Amniotic stem cell (primary cell): Measurements from ENCODE around the gene CCND2.
"Not testable (repeated sequence)": the region's sequence is repeated elsewhere in the genome, so short reads cannot be mapped to it uniquely, and the experiment has no call there.

Experiments
- DNase-seq: peaks from one replicate; lab custom pipeline; 2025; lab: John Stamatoyannopoulos, UW

Gene CCND2

DNA sequence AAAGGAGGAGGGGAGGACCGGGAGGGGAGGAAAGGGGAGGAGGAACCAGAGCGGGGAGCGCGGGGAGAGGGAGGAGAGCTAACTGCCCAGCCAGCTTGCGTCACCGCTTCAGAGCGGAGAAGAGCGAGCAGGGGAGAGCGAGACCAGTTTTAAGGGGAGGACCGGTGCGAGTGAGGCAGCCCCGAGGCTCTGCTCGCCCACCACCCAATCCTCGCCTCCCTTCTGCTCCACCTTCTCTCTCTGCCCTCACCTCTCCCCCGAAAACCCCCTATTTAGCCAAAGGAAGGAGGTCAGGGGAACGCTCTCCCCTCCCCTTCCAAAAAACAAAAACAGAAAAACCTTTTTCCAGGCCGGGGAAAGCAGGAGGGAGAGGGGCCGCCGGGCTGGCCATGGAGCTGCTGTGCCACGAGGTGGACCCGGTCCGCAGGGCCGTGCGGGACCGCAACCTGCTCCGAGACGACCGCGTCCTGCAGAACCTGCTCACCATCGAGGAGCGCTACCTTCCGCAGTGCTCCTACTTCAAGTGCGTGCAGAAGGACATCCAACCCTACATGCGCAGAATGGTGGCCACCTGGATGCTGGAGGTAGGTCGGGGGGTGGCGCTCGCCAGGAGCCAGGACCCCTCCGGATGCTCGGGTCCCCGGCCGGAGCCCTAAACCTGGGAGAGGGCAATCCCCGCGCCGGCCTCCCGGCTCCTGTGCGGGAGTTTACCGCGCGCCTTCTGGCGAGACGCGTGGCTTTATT, at the start of gene CCND2:
Gene CCND2, plus strand, starts transcription at position 111 of the 744 bp plus-strand sequence. Its CDS starts 279 bp downstream, at position 390.
- DNase-seq: no peak

DNA sequence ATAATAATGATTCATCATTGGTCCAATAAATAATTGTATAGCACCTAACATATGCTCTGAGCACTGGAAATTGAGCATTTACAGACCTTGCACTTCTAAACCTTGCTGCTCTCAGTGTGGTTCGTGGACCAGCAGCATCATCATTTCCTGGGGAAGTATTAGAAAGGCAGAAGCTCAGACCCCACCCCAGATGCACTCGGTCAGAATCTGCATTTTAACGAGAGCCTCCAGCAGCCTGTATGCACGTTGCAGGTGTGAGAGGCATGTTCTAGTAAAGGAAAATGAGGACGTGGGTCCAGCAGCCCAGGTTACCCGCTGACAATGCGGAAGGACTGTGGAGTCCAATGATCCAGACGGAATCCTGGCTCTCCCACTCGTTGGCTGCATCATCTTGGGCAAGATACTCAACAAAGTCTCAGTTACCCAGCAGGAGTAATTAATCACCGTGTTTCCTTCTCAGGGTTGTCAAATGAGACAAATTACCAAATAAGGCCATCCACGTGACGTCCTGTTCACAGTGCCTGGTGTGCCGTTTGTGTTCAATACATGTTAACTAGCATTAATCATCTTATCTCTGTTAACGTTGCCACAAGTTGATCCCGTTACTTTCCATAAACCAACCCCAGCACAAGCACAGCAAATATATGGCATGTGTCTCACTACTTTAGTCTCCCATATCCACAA, 49.2 kb upstream of the CCND2 start:
- no peak for DNase-seq

DNA sequence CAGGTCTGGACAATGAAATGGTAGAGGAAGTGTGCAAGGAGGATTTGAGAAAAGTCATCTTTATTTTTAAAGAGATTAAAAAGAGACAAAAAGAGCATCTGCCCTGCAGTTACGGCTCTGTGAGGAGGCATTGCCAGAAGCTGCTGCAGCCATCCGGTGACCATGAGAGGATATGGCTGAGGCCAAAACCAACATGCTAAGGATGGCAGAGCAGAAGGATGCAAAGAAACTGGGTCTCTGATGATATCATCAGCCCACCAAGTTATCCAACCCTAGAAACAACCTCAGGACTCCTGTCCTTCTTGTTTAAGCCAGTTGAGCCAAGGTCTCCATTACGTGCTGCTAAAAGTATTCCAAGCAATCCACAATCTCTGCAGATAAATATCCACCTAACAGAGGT, 48.0 kb upstream of the CCND2 start:
- no peak for DNase-seq

DNA sequence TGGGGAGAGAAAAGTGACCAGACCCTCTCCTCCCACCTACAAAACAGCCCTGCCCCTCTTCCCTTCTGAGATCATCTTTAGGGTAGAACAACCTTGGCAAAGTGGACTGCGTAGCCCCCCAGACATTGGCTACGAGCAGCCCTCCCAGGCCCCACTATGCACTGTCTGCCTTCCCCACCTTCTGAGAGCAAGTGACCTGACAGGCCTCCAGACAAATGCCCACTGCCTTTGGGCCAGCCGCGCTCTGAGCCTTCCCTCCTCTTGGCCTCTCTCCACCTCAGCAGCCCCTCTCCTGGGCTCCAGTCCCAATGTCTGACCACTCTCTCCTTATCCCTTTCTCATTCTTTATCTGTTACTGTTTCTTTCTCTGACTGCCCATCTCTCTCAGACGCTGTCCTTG, 46.5 kb upstream of the CCND2 start:
- no peak for DNase-seq

DNA sequence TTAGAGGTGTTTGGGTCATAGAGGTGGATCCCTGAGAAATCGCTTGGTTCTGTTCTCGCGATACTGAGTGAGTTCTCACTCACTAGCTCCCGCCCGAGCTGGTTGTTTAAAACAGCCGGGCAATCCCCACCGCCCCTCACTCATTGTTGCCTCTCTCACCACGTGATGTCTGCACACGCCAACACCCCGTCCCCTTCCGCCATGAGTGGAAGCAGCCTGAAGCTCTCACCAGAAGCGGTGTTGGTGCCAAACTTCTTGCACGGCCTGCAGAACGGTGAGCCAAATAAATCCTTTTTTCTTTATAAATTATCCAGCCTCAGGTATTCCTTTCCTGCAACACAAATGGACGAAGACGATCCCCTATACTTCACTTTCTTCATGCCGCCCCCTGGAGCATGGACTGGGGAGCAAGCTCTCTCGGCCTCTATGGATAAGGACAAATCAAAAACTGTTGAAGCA, 45.4 kb upstream of the CCND2 start:
- DNase-seq: no peak

DNA sequence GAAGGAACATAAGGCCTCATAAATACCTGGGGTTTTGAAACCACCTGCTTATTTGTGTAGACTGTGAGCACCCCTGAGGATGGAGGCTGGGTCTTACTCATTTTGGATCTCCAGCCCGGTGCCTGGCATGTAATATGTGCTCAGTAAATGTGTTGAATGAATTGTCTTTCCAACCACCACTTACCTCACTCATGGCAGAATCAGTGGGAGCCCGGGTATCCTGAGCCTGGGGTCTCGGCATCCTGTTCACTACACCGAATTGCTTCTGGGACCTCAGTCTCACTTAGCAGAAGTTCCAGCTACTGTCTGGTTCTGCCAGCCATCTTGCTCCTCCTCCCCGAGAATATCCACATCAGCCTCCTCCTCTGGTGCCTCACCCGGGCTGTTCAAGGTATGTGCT, 43.0 kb upstream of the CCND2 start:
- no peak for DNase-seq

DNA sequence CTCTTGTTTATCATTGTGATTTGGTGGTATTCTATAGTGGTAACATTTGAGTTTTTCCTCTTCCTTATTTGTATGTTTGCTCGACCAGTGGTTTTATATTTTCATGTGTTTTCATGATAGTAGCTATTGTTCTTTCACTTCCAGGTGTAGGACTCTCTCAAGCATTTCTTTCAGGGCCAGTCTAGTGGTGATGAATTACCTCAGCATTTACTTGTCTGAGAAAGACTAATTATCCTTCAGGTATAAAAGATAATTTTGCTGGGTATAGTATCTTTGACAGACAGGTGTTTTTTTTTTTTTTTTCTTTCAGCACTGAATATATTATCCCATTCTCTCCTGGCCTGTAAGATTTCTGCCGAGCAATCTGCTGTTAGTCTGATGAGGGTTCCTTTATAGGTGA, 35.0 kb upstream of the CCND2 start:
- DNase-seq: no peak

DNA sequence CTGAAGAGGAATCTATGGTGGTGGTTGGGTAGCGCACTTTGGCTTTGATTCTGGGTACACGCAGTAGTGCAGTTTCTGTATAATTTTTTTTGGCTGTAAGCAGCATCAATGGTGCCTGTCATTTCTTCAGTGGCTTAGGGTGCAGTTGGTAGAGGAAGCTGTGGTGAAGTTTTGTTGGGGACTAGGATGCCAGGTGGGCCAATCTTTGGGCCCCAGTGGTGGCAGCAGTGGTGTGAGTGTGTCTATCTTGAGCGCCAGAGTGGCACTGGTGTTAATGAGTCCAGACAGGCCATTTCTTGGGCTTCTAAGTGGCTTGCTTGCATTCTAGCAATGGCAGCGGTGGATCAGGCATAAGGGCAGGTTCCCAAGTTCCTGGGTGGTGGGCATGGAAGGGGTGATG, 33.8 kb upstream of the CCND2 start:
- no peak for DNase-seq

DNA sequence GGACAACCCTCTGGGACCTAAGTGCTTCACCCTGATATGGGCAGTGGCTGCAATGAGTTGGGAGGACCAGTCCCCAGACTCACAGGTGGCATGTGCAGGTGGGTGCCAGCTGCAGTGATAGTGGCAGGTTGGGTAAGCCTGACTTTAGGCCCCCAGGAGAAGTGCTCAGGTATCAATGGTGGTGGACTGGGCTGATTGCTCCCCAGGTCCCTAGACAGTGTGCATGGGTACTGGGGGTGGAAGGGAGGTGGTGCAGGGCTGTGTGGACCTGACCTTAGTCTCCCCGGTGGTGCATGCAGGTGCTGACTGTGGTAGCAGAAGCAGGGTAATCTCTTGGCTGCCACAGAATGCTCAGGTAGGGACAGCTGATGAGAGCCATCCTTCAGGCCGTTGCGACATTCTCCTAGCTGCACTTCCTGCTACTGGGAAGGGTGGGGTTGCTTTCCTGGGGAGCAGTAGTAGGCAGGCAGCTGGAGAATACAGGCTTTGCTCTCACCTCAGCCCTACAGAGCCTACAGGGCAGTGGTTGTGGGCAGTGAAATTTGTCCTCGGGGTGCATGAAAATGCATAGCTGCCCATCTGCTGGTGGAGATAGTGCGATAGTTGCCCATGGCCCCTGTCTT, 33.3 kb upstream of the CCND2 start:
- DNase-seq: no peak

DNA sequence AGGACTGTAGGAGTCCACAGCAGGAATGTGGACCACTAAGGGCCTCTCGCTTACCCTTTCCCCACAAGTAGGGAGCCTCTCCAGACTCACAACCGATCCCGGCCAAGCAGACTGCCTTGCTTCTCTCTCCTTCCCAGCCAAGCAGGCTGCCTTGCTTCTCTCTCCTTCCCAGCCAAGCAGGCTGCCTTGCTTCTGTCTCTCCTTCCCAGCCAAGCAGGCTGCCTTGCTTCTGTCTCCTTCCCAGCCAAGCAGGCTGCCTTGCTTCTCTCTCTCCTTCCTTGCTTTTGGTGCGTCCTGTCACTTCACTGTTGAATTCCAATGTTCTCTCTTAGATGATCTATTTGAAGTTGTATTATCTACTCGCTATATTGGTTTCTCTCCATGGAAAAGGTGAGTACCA, 32.6 kb upstream of the CCND2 start:
- no peak for DNase-seq

DNA sequence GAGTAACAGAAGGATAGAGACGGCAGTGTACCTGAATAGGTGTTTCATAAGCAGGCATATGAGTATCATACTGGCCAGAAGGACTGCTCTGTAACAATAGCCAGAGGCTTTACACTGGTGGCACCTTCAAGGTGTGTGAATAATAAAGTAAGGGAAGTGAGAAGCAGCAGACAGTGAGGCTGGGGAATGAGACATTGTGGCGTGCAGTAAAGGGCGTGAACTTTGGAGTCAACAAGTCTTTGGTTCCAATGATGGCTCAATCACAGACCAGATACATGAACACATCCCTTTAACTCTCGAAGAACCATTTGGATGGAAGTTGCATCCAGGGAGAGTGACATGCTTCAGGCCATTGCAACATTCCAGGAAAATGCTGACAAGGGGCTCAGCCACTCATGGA, 32.0 kb upstream of the CCND2 start:
- DNase-seq: no peak

DNA sequence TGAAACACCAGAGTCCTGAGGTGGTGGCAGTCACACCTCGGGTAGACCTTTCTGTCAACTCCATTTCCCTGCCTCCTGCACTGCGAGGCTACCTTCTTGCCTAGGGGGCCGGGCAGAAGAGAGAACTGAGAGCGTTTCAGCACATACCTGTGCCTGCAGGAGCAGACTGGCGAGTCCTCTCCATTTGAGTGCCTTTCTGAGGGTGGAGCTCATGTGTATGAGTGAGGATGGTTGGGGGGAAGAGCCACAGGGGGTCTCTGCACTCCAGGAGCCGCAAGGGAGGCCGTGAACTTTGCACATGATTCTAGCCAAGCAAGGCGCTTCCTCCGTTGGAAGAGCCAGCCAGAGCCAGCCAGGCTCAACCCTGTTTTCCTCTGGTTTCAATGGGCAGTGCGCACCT, 31.0 kb upstream of the CCND2 start:
- no peak for DNase-seq

DNA sequence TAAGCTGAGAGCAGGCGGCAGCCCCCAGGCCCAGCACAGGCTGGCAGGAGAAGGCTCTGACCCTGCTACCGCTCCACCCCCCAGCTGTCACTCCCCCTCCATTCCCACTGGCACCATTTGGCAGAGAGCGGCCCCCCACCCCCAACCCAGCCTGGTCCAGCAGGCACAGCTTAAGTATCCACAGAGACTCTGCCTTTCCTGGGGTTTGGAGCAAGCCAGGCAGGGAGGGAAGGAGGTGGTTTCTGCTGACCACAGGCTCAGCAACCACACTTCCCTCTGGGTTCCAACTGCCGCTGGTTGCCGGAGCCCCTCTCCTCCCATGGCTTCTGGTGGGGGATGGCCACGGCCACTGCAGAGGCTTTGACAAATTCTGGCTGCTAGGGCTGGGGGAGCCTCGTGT, 30.5 kb upstream of the CCND2 start:
- no peak for DNase-seq

DNA sequence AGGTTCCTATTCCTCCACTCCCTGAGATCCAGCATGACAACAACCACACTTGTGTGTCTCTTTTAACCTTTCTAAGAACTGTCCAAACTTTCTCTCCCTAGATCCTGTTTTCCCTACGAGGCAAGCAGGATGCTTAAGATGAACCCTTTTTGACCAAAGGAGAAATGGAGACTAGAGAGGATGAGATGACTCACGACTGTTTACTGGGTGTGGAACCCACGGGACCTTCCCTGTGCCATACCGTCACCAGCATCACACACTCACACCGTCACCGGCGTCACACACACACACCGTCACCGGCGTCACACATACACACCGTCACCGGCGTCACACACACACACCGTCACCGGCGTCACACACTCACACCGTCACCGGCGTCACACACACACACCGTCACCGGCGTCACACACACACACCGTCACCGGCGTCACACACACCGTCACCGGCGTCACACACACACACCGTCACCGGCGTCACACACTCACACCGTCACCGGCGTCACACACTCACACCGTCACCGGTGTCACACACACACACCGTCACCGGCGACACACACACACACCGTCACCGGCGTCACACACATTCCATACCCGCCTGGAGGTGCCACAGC, 30.0 kb upstream of the CCND2 start:
- DNase-seq: not testable (repeated sequence)

DNA sequence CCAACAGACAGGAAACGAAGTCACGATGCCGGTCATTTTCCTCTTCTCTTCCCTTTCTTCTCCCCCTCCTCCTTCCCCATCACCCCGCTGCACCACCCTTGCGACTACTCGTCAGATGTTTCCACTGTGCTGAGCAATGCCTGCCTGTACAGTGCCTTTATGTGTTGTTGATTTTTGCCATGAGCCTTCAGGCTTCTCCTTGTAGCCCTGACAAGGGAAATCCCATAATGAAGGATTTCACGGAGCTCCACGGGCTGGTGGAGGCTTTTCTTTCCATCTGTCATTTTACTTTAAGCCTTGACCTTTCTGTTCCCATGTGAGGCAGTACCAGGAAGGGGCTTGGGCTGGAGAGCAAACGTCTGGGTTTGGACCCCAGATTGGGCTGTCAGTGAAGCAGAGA, 28.7 kb upstream of the CCND2 start:
- DNase-seq: no peak

DNA sequence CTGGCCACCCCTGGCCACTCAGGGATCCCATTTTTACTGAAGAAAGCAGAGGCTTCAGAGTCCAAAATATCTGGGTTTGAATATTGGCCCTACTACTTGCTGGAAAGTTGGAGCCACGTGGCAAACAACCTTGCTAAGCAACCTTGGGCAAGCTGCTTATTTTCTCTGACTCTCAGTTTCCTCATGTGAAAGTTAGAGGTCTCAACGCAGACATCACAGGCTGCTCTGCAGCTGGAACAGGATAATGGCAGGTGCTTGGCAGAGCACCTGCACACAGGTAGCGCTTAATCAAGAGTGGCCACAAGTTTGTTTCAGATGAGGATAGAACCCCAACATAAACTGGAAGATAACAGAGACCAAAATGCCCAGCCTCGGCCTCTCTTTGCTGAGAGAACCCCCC, 28.1 kb upstream of the CCND2 start:
- DNase-seq: no peak

DNA sequence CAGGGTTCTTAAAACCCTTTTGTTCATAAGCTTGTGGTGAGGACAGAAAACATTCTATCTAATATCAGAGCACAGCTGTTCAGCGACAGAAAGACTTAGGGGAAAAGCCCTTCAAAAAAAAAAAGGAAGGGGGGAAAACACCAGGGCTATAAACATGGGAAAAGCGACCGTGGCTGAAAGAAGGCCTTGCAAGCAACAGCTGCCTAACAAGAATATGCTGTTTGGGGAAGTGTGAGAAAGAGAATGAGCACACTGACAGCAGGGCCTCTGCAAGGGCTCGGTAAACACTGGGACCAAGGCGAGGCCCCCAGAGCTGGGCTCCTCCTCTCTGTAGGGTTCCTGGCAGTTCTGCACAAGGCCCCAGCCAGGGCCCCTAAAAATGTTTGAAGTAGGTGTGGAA, 27.4 kb upstream of the CCND2 start:
- DNase-seq: no peak

DNA sequence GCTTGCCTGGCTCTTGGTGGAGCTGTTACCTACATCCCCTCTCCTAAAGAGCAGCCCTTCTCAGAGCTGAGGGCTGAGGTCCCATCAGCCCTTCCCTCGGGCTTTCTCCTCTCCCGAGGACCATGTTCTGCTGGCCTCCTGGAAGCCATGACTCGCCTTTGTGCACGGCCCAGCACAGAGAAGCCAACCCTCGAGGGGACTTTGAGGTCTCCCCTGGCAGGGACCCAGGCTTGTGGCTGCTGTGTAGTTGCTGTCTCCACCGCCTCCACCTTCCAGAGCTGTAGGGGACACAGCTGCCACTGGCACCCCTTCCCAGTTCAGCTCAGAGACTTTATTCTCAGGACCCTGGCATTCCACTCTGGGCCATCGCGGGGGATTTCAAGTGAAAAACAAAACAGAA, 22.9 kb upstream of the CCND2 start:
- DNase-seq: no peak

DNA sequence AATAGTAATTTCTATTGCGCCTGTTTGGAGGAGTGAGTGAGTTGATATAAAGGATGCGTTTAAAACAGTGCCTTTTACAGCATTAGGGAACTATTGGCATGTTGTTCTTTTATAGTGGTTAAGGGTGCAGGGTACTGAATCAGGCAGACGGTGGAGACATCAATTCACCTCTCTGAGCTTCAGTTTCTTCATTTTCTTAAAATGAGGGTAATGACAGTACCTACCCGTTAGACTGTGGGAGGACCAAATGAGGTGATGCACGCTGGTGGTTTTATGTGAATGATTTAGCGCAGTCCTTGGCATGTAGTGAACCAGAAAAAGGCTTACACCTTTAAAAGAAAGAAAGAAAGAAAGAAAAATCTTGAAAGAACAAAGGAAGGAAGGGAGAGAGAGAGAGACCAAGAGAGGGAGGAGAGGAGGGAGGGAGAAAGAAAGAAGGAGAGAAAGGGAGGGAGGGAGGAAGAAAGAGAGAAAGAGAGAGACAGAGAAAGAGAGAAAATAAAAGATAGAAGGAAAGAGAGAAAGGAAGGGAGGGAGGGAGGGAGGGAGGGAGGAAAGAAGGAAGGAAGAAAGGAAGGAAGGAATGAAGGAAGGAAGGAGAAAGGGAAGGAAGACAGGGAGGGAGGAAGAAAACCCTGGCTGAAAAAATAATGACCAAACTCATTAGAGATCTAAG, 22.2 kb upstream of the CCND2 start:
- no peak for DNase-seq

DNA sequence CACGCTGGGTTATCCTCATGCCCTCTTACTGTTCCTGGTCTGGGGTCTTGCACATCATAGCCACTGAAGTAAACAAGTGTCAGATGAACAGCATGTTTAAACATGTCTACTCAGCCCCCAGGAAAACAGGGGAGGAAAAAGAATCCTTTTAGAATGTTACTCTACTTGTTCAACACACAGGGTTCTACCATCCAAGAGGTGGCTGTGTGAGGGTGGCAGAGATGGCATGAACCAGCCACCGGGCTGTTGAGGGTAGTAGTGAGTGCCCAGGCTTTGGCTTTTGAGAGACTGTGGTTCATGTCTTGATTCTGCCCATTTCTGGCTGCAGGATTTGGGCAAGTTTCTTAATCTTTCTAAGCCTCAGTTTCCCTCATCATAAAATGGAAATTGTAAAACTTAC, 21.6 kb upstream of the CCND2 start:
- DNase-seq: no peak

DNA sequence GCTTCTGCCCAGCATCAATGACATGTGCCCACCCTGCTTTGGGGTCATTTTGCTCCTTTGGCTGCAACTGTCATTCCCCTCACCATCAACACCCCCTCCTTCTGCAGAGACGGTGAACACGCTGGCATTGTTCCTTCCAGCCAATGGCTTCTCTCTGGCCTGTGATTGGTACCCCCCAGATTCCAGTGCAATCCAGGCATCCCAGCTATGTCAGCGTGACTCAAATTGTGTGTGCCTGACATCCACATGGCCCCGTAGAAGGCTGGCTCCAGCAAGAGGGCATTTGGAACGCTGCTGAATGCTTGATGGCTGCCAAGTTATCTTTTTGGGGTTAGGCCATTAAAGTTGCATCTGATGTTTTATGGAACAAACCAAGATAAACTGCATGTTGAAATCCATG, 21.0 kb upstream of the CCND2 start:
- no peak for DNase-seq
